Measurements from ENCODE around the gene ERP27.

GRCh38 chr12:14941369-14941768, 3.0 kb upstream of the ERP27 start:
- TF ChIP-seq CTCF (conservative IDR thresholded peaks at IDR 0.05 in 1 of 2, IDR thresholded peaks at IDR 0.05 in 1 of 2; ENCODE audit: low read depth in 1 of 2, low read length in 2 of 2), result no peak
- TF ChIP-seq EZH2 (IDR thresholded peaks at IDR 0.05; ENCODE audit: low read length, missing control alignments), result no peak

Measured in fibroblast of lung (primary cell).